Measurements from ENCODE around the gene INAFM2. TPM values are rescaled to one million over a fixed set of nuclear protein-coding genes. Genes with fewer than 3 reads are reported as not detected.
A peak's percentile ranks its signal among the peaks of the same experiment; 100 is the strongest.

The INAFM2 gene
- total RNA-seq, 1 experiment from 2014 or later = 25.4 TPM

- no peak overlapping the region for H3K4me3 Mint-ChIP-seq
- H3K4me1 Mint-ChIP-seq = peaks cover 50 to 59% of the 10 kb centered on the region in 2 experiments
- H3K27ac Mint-ChIP-seq = peak overlapping the region in 1 of 3 experiments; percentile 26; a peak in 1 of 7 replicates
- H3K23me2 ChIP-seq (ENCODE audit: insufficient read length, low read depth, low read length, poor library complexity, severe bottlenecking) = no peaks in the 10 kb centered on the region
- peaks cover 0 to 4% of the 10 kb centered on the region in 2 experiments; a peak in 1 of 5 replicates for H3K9me3 Mint-ChIP-seq
- H3K27ac ChIP-seq (ENCODE audit: insufficient read length, low read depth, low read length) = no peak overlapping the region
- H3K27me3 ChIP-seq (ENCODE audit: insufficient read depth, low read length) = no peaks in the 10 kb centered on the region
- no CpG with 5 or more reads among the region's 7 CpGs for WGBS (ENCODE audit: extremely low coverage, insufficient read length, low lambda C conversion rate)
- no peak overlapping the region for H2AK5ac ChIP-seq (ENCODE audit: insufficient read length, low read length)
- H3K4ac ChIP-seq (ENCODE audit: low read depth, low read length) = no peak overlapping the region
- H3K23ac ChIP-seq (ENCODE audit: insufficient read length, low read depth, low read length) = no peak overlapping the region
- H4K91ac ChIP-seq (ENCODE audit: insufficient read length, low read depth, low read length) = no peak overlapping the region
- H4K8ac ChIP-seq (replicated peaks; ENCODE audit: insufficient read length, low read depth, low read length) = no peak overlapping the region
- H3K56ac ChIP-seq (ENCODE audit: insufficient read length, low read depth, low read length) = no peak overlapping the region
- no peak overlapping the region for H2BK120ac ChIP-seq (ENCODE audit: low read depth, low read length, poor library complexity, severe bottlenecking)
- no peak overlapping the region for H4K5ac ChIP-seq (ENCODE audit: insufficient read length, low read depth, low read length)
- H2BK20ac ChIP-seq (ENCODE audit: low read depth, low read length, poor library complexity, severe bottlenecking) = no peak overlapping the region
- no peak for DNase-seq
- no peaks in the 10 kb centered on the region for H3K79me2 ChIP-seq (ENCODE audit: insufficient read depth, low read length)
- H2BK15ac ChIP-seq (ENCODE audit: low read depth, low read length) = no peak overlapping the region
- H3K9ac ChIP-seq (ENCODE audit: extremely low read depth, insufficient read length, low read length) = no peak overlapping the region
- H3K4me1 ChIP-seq (ENCODE audit: insufficient read depth, low read length) = peaks cover 19% of the 10 kb centered on the region; the same call in 1 of the 2 replicates
- peaks cover 2% of the 10 kb centered on the region for H3K27me3 Mint-ChIP-seq (ENCODE audit: low read depth)
- no peaks in the 10 kb centered on the region for H3K9me3 ChIP-seq (ENCODE audit: control insufficient read depth, low read depth, low read length)
- H3K4me2 ChIP-seq (ENCODE audit: insufficient read depth, insufficient read length, low read length) = no peak overlapping the region
- H3K14ac ChIP-seq (ENCODE audit: insufficient read depth, low read length) = no peak overlapping the region
- H3K36me3 Mint-ChIP-seq (ENCODE audit: insufficient read depth in 1 of 3, low read depth in 3 of 3) = peaks cover 4 to 20% (median 9%) of the 10 kb centered on the region in 3 experiments; a peak in 6 of 7 replicates
- H2BK5ac ChIP-seq (ENCODE audit: insufficient read length, low read length) = no peak overlapping the region
- TF ChIP-seq CTCF (conservative IDR thresholded peaks at IDR 0.05) = no peak
- no peaks in the 10 kb centered on the region for H3K79me1 ChIP-seq (ENCODE audit: insufficient read depth, low read depth, low read length, poor library complexity, severe bottlenecking)
- no peak overlapping the region for H3T11ph ChIP-seq (ENCODE audit: low read length)
- H2BK12ac ChIP-seq (ENCODE audit: insufficient read length, low read depth, low read length) = no peak overlapping the region
- H4K20me1 ChIP-seq (ENCODE audit: control insufficient read depth, insufficient read depth, insufficient read length) = no peaks in the 10 kb centered on the region
- no peak overlapping the region for H2AFZ ChIP-seq (ENCODE audit: low read length)
- H3K18ac ChIP-seq (ENCODE audit: insufficient read length, low read depth, low read length) = no peak overlapping the region
Measured at GRCh38 chr15:40331026-40331425, 7.5 kb downstream of the INAFM2 start.
